ENCODE measurements around the gene TCAP. TPM values are rescaled to one million over a fixed set of nuclear protein-coding genes. Genes with fewer than 3 reads are reported as not detected.
"Not testable (repeated sequence)": the region's sequence is repeated elsewhere in the genome, so short reads cannot be mapped to it uniquely, and the experiment has no call there.

TCAP gene
- total and polyA plus RNA-seq, 10 donors = 1.5 to 3.2 (median 2.2) TPM

- DNase-seq = no peak
- H3K27ac ChIP-seq = no peak overlapping the region
- no peaks in the 10 kb centered on the region for H3K9me3 ChIP-seq
- TF ChIP-seq CTCF (IDR thresholded peaks at IDR 0.05 in 8 of 11, conservative IDR thresholded peaks at IDR 0.05 in 3 of 11) (no peak), POLR2A (IDR thresholded peaks at IDR 0.05) (no peak), POLR2AphosphoS5 (IDR thresholded peaks at IDR 0.05) (no peak)
- H3K27me3 ChIP-seq (replicated peaks in 1 of 7) = peaks cover 0 to 13% (median 6%) of the 10 kb centered on the region in 7 donors
- intact Hi-C loops (cut with DNase I; ENCODE audit: low total_unique reads) = no loop called here
- peaks cover 0 to 5% (median 0%) of the 10 kb centered on the region in 6 donors for H3K4me1 ChIP-seq
- WGBS, 5 donors = 88 to 92% (median 89%) methylated on average over 5 of the region's 5 CpGs
- peaks cover 0 to 6% (median 0%) of the 10 kb centered on the region in 6 donors for H3K36me3 ChIP-seq
- H3K4me3 ChIP-seq = no peak overlapping the region
These were observed 29.4 kb downstream of the TCAP start for GRCh38 chr17:39694593-39694992.

- peaks cover 0 to 10% (median 2%) of the 10 kb centered on the region in 6 donors for H3K4me1 ChIP-seq
- WGBS, 5 donors = 94 to 100% (median 97%) methylated on average over 2 of the region's 2 CpGs
- no peak for TF ChIP-seq POLR2A (IDR thresholded peaks at IDR 0.05)
- TF ChIP-seq CTCF (IDR thresholded peaks at IDR 0.05 in 8 of 11, conservative IDR thresholded peaks at IDR 0.05 in 3 of 11) = no peak
- no peak for TF ChIP-seq POLR2AphosphoS5 (IDR thresholded peaks at IDR 0.05)
These were observed 29.9 kb downstream of the TCAP start for GRCh38 chr17:39695089-39695474.

DNA sequence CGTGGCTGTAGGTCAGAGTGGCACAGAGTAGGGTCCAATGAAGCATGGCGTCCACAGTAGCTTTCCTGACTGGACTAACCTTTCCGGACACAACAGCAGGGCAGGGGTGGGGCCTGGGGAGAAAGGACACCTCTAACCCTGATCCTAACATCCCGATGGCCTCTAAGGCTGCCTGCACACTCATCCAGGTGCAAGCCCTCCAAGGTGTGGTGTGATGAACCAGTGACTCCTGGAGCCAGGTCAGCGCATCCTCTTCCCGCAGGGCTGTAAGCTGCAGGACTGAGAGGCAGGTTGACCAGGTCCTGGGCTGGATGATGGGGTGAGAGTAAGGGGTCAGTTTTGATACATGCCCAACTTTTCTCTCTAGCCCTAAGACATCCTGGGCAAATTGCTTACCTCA is 31.6 kb downstream of the TCAP start:
- DNase-seq = no peak
- no peak overlapping the region for H3K27ac ChIP-seq
- H3K27me3 ChIP-seq (replicated peaks in 1 of 7) = peaks cover 0 to 34% (median 24%) of the 10 kb centered on the region in 7 donors
- no peak overlapping the region for H3K4me3 ChIP-seq
- peaks cover 0 to 22% (median 5%) of the 10 kb centered on the region in 6 donors for H3K4me1 ChIP-seq
- TF ChIP-seq POLR2A (IDR thresholded peaks at IDR 0.05) (no peak), POLR2AphosphoS5 (IDR thresholded peaks at IDR 0.05) (no peak), CTCF (IDR thresholded peaks at IDR 0.05 in 8 of 11, conservative IDR thresholded peaks at IDR 0.05 in 3 of 11) (no peak)
- no peaks in the 10 kb centered on the region for H3K9me3 ChIP-seq
- 82 to 96% (median 88%) methylated on average over 5 to 6 of the region's 6 CpGs for WGBS, 5 donors
- intact Hi-C loops (cut with DNase I; ENCODE audit: low total_unique reads) = no loop called here
- peaks cover 0 to 6% (median 0%) of the 10 kb centered on the region in 6 donors for H3K36me3 ChIP-seq

More at GRCh38 chr17:39695089-39695474, 29.9 kb downstream of the TCAP start:
- peaks cover 0 to 6% (median 0%) of the 10 kb centered on the region in 6 donors for H3K36me3 ChIP-seq
- H3K27ac ChIP-seq = no peak overlapping the region
- DNase-seq = no peak
- no peak overlapping the region for H3K4me3 ChIP-seq
- intact Hi-C loops (cut with DNase I; ENCODE audit: low total_unique reads) = no loop called here
- no peaks in the 10 kb centered on the region for H3K9me3 ChIP-seq
- H3K27me3 ChIP-seq (replicated peaks in 1 of 7) = peaks cover 0 to 18% (median 10%) of the 10 kb centered on the region in 7 donors

- no peak overlapping the region for H3K27ac ChIP-seq
- TF ChIP-seq CTCF (IDR thresholded peaks at IDR 0.05 in 8 of 11, conservative IDR thresholded peaks at IDR 0.05 in 3 of 11) (no peak), POLR2AphosphoS5 (IDR thresholded peaks at IDR 0.05) (no peak), POLR2A (IDR thresholded peaks at IDR 0.05) (no peak)
- H3K36me3 ChIP-seq = peaks cover 0 to 6% (median 0%) of the 10 kb centered on the region in 6 donors
- WGBS, 5 donors = 93 to 99% (median 93%) methylated on average over 5 of the region's 5 CpGs
- peaks cover 0 to 40% (median 24%) of the 10 kb centered on the region in 7 donors for H3K27me3 ChIP-seq (replicated peaks in 1 of 7)
- no peaks in the 10 kb centered on the region for H3K9me3 ChIP-seq
- H3K4me3 ChIP-seq = no peak overlapping the region
- peaks cover 0 to 22% (median 5%) of the 10 kb centered on the region in 6 donors for H3K4me1 ChIP-seq
- DNase-seq = no peak
- intact Hi-C loops (cut with DNase I; ENCODE audit: low total_unique reads) = no loop called here
These were observed 32.8 kb downstream of the TCAP start for GRCh38 chr17:39697961-39698360.

GRCh38 chr17:39699157-39699817 is 34.1 kb downstream of the TCAP start:
- H3K9me3 ChIP-seq; intact Hi-C loops (cut with DNase I; ENCODE audit: low total_unique reads); DNase-seq; H3K36me3 ChIP-seq: not testable (repeated sequence)
- Histone ChIP-seq H3K27me3 (replicated peaks in 1 of 7) (peaks cover 0 to 40% (median 24%) of the 10 kb centered on the region in 7 donors), H3K4me1 (peaks cover 0 to 22% (median 5%) of the 10 kb centered on the region in 6 donors), H3K4me3 (peak overlapping the region; percentile 31 to 66 (median 42)), H3K27ac (peak overlapping the region in 4 of 8 donors; percentile 10 to 70 (median 51))
- 51 to 62% (median 59%) methylated on average over 11 of the region's 11 CpGs for WGBS, 5 donors

Measured in spleen (tissue), 11 donors.